HepG2 (cell line): ENCODE results near the gene RAD23A. TPM values are rescaled to one million over a fixed set of nuclear protein-coding genes. Genes with fewer than 3 reads are reported as not detected.

Experiments
- ADNP ChIP-seq: sonication (generic); formaldehyde crosslinking; IDR thresholded peaks from 2 replicates; pipeline ENCODE4 v1.4.0; 2020; ENCODE audit warnings: missing genetic modification reagents
- ATAD3A ChIP-seq: sonication (generic); formaldehyde crosslinking; IDR thresholded peaks from 2 replicates; pipeline ENCODE4 v1.4.0; 2020; ENCODE audit warnings: missing genetic modification reagents
- FOSL1 ChIP-seq: sonication (generic); formaldehyde crosslinking; IDR thresholded peaks from 2 replicates; pipeline ENCODE4 v1.9.0; 2021; ENCODE audit warnings: missing genetic modification reagents, borderline replicate concordance
- IKZF1 ChIP-seq: fragments of 450-650 bp; IDR thresholded peaks from 2 replicates; pipeline ENCODE4 v1.7.1; 2016
- MTA1 ChIP-seq: sonication (generic); formaldehyde crosslinking; IDR thresholded peaks from 2 replicates; pipeline ENCODE4 v1.4.0; 2020; ENCODE audit warnings: missing genetic modification reagents, mild to moderate bottlenecking, borderline replicate concordance
- NR2F6 ChIP-seq, 2 experiments: IDR thresholded peaks; 2 replicates each; pipeline ENCODE4 v1.6.1; 2016; ENCODE audit warnings: antibody characterized with exemption in 1 of 2, mild to moderate bottlenecking in 1 of 2
- NR3C1 ChIP-seq: sonication (generic); formaldehyde crosslinking; IDR thresholded peaks from 2 replicates; pipeline ENCODE4 v1.4.0; 2020; ENCODE audit warnings: missing genetic modification reagents
- SIX4 ChIP-seq: sonication (generic); formaldehyde crosslinking; IDR thresholded peaks from 2 replicates; pipeline ENCODE4 v1.4.0; 2020; ENCODE audit warnings: missing genetic modification reagents
- SP4 ChIP-seq: sonication (generic); formaldehyde crosslinking; IDR thresholded peaks from 2 replicates; pipeline ENCODE4 v1.8.1; 2023; ENCODE audit warnings: mild to moderate bottlenecking, missing genetic modification reagents
- SRSF1 ChIP-seq: fragments of 200-400 bp; formaldehyde crosslinking; optimal IDR thresholded peaks from 2 replicates; pipeline ENCODE3; 2017; ENCODE audit warnings: mild to moderate bottlenecking, low read depth, low read length, moderate library complexity
- ZFAT ChIP-seq: sonication (generic); formaldehyde crosslinking; conservative IDR thresholded peaks from 2 replicates; pipeline ENCODE4 v1.8.1; 2023; ENCODE audit warnings: missing genetic modification reagents, inconsistent platforms
- ZNF331 ChIP-seq: sonication (generic); formaldehyde crosslinking; IDR thresholded peaks from 2 replicates; pipeline ENCODE4 v1.4.0; 2020; ENCODE audit warnings: missing genetic modification reagents
- ZNF776 ChIP-seq: sonication (generic); formaldehyde crosslinking; IDR thresholded peaks from 2 replicates; pipeline ENCODE4 v1.4.0; 2020; ENCODE audit warnings: mild to moderate bottlenecking, missing genetic modification reagents
- polyA plus RNA-seq, 8 experiments: library from polyadenylated mRNA; depleted of rRNA in 3 of 8; stranded (reverse) in 7 of 8; unstranded in 1 of 8; fragments of >200 nt; fragmentation: Illumina TruSeq in 4 of 8; extraction: Trizol in 4 of 8; gene quantifications; 2 replicates each; pipeline versions ENCODE4 v1.2.1 to v1.2.3, GENCODE V29; 2011 to 2016; ENCODE audit warnings: low read depth in 4 of 8, missing spikeins in 1 of 8, mixed read lengths in 1 of 8; ENCODE audit not compliant: insufficient read depth in 1 of 8
- total RNA-seq, 5 experiments: library from RNA; depleted of rRNA; stranded (reverse); fragments of >200 nt; fragmentation: Illumina TruSeq; extraction: Trizol; gene quantifications; 2 replicates each; pipeline ENCODE4 v1.2.3, GENCODE V29; 2016; ENCODE audit warnings: low read depth in 1 of 5
- TF ChIP-seq, protein P1 (sequence below): sonication (generic); formaldehyde crosslinking; IDR thresholded peaks from 2 replicates; pipeline ENCODE4 v1.8.1; 2022; ENCODE audit warnings: low read depth, mild to moderate bottlenecking, missing genetic modification reagents
- TF ChIP-seq, protein P2 (sequence below): sonication (generic); formaldehyde crosslinking; IDR thresholded peaks from 2 replicates; pipeline ENCODE4 v1.4.0; 2020; ENCODE audit warnings: mild to moderate bottlenecking, missing genetic modification reagents
- TF ChIP-seq, protein P3 (sequence below): sonication (generic); formaldehyde crosslinking; IDR thresholded peaks from 2 replicates; pipeline ENCODE4 v1.4.0; 2020; ENCODE audit warnings: missing genetic modification reagents
- TF ChIP-seq, protein P4 (sequence below): sonication (generic); formaldehyde crosslinking; IDR thresholded peaks from 2 replicates; pipeline ENCODE4 v1.4.0; 2020; ENCODE audit warnings: low read depth, mild to moderate bottlenecking, missing genetic modification reagents
- TF ChIP-seq, protein P5 (sequence below): sonication (generic); formaldehyde crosslinking; IDR thresholded peaks from 2 replicates; pipeline ENCODE4 v1.4.0; 2020; ENCODE audit warnings: missing genetic modification reagents
- TF ChIP-seq, protein P6 (sequence below), 2 experiments: IDR thresholded peaks; 2 replicates each; pipeline ENCODE4 v1.6.1; 2011 to 2012; ENCODE audit warnings: low read length in 2 of 2, borderline replicate concordance in 1 of 2, low read depth in 1 of 2, mild to moderate bottlenecking in 1 of 2, moderate library complexity in 1 of 2

Gene RAD23A
- total and polyA plus RNA-seq, 2 of the 13 experiments (the other 11 are each of a cell fraction or from before 2014, with no cell fraction given): 42.5 to 54.2 TPM

DNA sequence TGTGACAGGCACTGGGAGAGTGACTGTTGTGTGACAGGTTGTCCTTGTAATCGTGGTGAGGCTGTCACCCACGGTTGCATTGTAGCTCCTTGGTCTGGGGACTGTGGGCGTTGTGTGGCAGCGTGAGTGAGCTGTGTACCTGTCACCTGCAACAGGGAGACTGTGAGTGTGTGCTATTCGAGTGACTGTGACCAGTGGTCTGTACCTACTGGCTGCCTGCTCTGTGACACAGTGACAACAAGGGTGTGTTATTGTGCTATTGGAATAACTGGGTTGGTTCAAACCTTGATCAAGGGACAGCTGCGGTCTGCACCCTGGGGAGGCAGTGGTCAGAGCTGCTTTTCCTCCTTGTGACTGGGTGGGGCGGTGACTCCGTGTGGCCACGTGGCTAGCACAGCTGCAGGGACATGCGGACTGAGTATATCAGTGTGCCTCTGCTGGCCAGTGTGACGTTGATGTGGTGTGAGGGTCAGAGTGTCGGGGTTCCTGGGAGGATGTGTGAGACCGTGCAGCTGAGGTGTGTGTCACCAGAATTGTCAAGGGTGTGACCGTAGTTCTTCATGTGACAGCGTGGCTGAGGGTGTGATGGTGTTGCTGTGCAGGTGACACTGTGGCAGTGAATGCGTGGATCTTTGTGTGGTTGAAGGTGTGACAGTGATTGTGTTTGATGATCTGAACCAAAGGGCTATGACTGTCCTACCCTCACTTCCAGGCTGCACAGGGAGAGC, 39.6 kb downstream of the RAD23A start (continued):
- TF ChIP-seq, protein P1, sequence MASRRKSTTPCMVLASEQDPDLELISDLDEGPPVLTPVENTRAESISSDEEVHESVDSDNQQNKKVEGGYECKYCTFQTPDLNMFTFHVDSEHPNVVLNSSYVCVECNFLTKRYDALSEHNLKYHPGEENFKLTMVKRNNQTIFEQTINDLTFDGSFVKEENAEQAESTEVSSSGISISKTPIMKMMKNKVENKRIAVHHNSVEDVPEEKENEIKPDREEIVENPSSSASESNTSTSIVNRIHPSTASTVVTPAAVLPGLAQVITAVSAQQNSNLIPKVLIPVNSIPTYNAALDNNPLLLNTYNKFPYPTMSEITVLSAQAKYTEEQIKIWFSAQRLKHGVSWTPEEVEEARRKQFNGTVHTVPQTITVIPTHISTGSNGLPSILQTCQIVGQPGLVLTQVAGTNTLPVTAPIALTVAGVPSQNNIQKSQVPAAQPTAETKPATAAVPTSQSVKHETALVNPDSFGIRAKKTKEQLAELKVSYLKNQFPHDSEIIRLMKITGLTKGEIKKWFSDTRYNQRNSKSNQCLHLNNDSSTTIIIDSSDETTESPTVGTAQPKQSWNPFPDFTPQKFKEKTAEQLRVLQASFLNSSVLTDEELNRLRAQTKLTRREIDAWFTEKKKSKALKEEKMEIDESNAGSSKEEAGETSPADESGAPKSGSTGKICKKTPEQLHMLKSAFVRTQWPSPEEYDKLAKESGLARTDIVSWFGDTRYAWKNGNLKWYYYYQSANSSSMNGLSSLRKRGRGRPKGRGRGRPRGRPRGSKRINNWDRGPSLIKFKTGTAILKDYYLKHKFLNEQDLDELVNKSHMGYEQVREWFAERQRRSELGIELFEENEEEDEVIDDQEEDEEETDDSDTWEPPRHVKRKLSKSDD (CRISPR knock-in tag): 0 out of 2 replicates have a peak, but pooled peaks have one; percentile 21
- no peak for TF ChIP-seq ZNF331
- no peak for TF ChIP-seq NR2F6 (IDR thresholded peaks at IDR 0.05)
- TF ChIP-seq NR2F6 (CRISPR knock-in tag; IDR thresholded peaks at IDR 0.05): no peak
- TF ChIP-seq IKZF1: no peak
- TF ChIP-seq, protein P2, sequence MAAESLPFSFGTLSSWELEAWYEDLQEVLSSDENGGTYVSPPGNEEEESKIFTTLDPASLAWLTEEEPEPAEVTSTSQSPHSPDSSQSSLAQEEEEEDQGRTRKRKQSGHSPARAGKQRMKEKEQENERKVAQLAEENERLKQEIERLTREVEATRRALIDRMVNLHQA: no peak
- no peak for TF ChIP-seq SIX4 (CRISPR knock-in tag)
- TF ChIP-seq, protein P3, sequence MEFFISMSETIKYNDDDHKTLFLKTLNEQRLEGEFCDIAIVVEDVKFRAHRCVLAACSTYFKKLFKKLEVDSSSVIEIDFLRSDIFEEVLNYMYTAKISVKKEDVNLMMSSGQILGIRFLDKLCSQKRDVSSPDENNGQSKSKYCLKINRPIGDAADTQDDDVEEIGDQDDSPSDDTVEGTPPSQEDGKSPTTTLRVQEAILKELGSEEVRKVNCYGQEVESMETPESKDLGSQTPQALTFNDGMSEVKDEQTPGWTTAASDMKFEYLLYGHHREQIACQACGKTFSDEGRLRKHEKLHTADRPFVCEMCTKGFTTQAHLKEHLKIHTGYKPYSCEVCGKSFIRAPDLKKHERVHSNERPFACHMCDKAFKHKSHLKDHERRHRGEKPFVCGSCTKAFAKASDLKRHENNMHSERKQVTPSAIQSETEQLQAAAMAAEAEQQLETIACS (CRISPR knock-in tag): no peak; the same call in 1 of the 2 replicates
- TF ChIP-seq FOSL1: no peak
- TF ChIP-seq SRSF1: no peak
- no peak for TF ChIP-seq ZFAT (CRISPR knock-in tag)
- TF ChIP-seq NR3C1 (CRISPR knock-in tag): no peak
- no peak for TF ChIP-seq ADNP
- TF ChIP-seq ZNF776 (CRISPR knock-in tag): no peak
- TF ChIP-seq MTA1 (CRISPR knock-in tag): no peak
- no peak; the same call in 1 of the 2 replicates for TF ChIP-seq SP4 (CRISPR knock-in tag)
- TF ChIP-seq, protein P4, sequence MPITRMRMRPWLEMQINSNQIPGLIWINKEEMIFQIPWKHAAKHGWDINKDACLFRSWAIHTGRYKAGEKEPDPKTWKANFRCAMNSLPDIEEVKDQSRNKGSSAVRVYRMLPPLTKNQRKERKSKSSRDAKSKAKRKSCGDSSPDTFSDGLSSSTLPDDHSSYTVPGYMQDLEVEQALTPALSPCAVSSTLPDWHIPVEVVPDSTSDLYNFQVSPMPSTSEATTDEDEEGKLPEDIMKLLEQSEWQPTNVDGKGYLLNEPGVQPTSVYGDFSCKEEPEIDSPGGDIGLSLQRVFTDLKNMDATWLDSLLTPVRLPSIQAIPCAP (CRISPR knock-in tag): no peak
- TF ChIP-seq, protein P5, sequence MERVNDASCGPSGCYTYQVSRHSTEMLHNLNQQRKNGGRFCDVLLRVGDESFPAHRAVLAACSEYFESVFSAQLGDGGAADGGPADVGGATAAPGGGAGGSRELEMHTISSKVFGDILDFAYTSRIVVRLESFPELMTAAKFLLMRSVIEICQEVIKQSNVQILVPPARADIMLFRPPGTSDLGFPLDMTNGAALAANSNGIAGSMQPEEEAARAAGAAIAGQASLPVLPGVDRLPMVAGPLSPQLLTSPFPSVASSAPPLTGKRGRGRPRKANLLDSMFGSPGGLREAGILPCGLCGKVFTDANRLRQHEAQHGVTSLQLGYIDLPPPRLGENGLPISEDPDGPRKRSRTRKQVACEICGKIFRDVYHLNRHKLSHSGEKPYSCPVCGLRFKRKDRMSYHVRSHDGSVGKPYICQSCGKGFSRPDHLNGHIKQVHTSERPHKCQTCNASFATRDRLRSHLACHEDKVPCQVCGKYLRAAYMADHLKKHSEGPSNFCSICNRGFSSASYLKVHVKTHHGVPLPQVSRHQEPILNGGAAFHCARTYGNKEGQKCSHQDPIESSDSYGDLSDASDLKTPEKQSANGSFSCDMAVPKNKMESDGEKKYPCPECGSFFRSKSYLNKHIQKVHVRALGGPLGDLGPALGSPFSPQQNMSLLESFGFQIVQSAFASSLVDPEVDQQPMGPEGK (CRISPR knock-in tag): peak; percentile 22
- TF ChIP-seq, protein P6, sequence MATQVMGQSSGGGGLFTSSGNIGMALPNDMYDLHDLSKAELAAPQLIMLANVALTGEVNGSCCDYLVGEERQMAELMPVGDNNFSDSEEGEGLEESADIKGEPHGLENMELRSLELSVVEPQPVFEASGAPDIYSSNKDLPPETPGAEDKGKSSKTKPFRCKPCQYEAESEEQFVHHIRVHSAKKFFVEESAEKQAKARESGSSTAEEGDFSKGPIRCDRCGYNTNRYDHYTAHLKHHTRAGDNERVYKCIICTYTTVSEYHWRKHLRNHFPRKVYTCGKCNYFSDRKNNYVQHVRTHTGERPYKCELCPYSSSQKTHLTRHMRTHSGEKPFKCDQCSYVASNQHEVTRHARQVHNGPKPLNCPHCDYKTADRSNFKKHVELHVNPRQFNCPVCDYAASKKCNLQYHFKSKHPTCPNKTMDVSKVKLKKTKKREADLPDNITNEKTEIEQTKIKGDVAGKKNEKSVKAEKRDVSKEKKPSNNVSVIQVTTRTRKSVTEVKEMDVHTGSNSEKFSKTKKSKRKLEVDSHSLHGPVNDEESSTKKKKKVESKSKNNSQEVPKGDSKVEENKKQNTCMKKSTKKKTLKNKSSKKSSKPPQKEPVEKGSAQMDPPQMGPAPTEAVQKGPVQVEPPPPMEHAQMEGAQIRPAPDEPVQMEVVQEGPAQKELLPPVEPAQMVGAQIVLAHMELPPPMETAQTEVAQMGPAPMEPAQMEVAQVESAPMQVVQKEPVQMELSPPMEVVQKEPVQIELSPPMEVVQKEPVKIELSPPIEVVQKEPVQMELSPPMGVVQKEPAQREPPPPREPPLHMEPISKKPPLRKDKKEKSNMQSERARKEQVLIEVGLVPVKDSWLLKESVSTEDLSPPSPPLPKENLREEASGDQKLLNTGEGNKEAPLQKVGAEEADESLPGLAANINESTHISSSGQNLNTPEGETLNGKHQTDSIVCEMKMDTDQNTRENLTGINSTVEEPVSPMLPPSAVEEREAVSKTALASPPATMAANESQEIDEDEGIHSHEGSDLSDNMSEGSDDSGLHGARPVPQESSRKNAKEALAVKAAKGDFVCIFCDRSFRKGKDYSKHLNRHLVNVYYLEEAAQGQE (IDR thresholded peaks at IDR 0.05; ENCODE audit: borderline replicate concordance in 1 of 2, low read depth in 1 of 2, low read length in 2 of 2): no peak
- TF ChIP-seq ATAD3A (CRISPR knock-in tag): no peak
